K562 (cell line): ENCODE measurements around the gene SRPK1. TPM values are rescaled to one million over a fixed set of nuclear protein-coding genes. Genes with fewer than 3 reads are reported as not detected.

Experiments
- ATAC-seq: fragments of 200-7000 bp; cut with Tn5 transposase; 3 replicates; pipeline ENCODE4 v1.9.1; 2020; ENCODE audit warnings: moderate library complexity
- BruUV-seq: library from RNA; stranded (reverse); fragments of 400-500 nt; replicated peaks from 2 replicates; lab custom pipeline; 2021; lab: Mats Ljungman, UMichigan
- CTCF ChIA-PET: fragments of 300-600 bp; formaldehyde crosslinking; extraction: SDS; loops from one replicate; lab custom pipeline; 2021; ENCODE audit warnings: low intra/inter-chr PET ratio; lab: Yijun Ruan, JAX
- POLR2A ChIA-PET: fragments of 300-600, 350-650 bp; sonication (Branson Sonifier 250); formaldehyde crosslinking; extraction: SDS; loops from one replicate; lab custom pipeline; 2021; ENCODE audit warnings: antibody characterized with exemption, inconsistent platforms; lab: Yijun Ruan, JAX
- DNase-seq, 4 experiments: peaks; one replicate each; pipeline versions ENCODE4 v3.0.0 to v3.0.0-alpha.2; 2011 to 2018; ENCODE audit warnings: low spot score in 3 of 4, mixed read lengths in 3 of 4; ENCODE audit errors: extremely low read depth in 1 of 4
- FAIRE-seq: peaks from 2 replicates; lab custom pipeline; 2011; peaks lifted over from hg19 to GRCh38; lab: Jason Lieb, UNC
- H2AFZ ChIP-seq: 2 replicates; pipeline ENCODE4 v1.6.0; 2011; ENCODE audit warnings: low read depth, low read length, control low read depth, inconsistent platforms
- H3K27ac ChIP-seq: fragments of 200-600 bp; 3 replicates; pipeline ENCODE4 v1.8.0; 2011; ENCODE audit warnings: low read depth, mild to moderate bottlenecking, control low read depth, inconsistent platforms, low read length, moderate library complexity, mixed read lengths; ENCODE audit errors: extremely low read depth
- H3K27me3 ChIP-seq, 2 experiments: fragments of 300-600 bp in 1 of 2; 2 replicates in 1 of 2; 3 replicates in 1 of 2; pipeline versions ENCODE4 v1.6.0 to v1.8.0; 2011; ENCODE audit warnings: inconsistent platforms in 2 of 2, low read length in 2 of 2, mild to moderate bottlenecking in 1 of 2, mixed read lengths in 1 of 2, moderate library complexity in 1 of 2; ENCODE audit not compliant: control insufficient read depth in 2 of 2, insufficient read depth in 2 of 2
- H3K36me3 ChIP-seq: fragments of 300-600 bp; 3 replicates; pipeline ENCODE4 v1.8.0; 2011; ENCODE audit warnings: mild to moderate bottlenecking, low read length, inconsistent platforms; ENCODE audit not compliant: control insufficient read depth, insufficient read depth
- H3K4me1 ChIP-seq, 2 experiments: fragments of 200-600 bp in 1 of 2; replicated peaks in 1 of 2; 2 replicates in 1 of 2; 3 replicates in 1 of 2; pipeline versions ENCODE4 v1.5.1 to v1.8.0; 2011; ENCODE audit warnings: inconsistent platforms in 2 of 2, low read length in 2 of 2, mild to moderate bottlenecking in 1 of 2, mixed read lengths in 1 of 2, moderate library complexity in 1 of 2; ENCODE audit not compliant: control insufficient read depth in 2 of 2, insufficient read depth in 2 of 2
- H3K4me2 ChIP-seq: 2 replicates; pipeline ENCODE4 v1.6.1; 2011; ENCODE audit warnings: low read length, control low read depth, inconsistent platforms, mixed read lengths; ENCODE audit not compliant: insufficient read depth
- H3K4me3 ChIP-seq: fragments of 200-600 bp; sonication (generic), shearing (Covaris generic); 2 replicates; pipeline ENCODE4 v1.5.1; 2016; ENCODE audit warnings: control low read depth, inconsistent platforms
- H3K79me2 ChIP-seq: fragments of 200-600 bp; 3 replicates; pipeline ENCODE4 v1.8.0; 2011; ENCODE audit warnings: low read length, inconsistent platforms; ENCODE audit not compliant: control insufficient read depth, insufficient read depth
- H3K9ac ChIP-seq, 2 experiments: 2 replicates each; pipeline versions ENCODE4 v1.6.0 to v1.6.1; 2011; ENCODE audit warnings: low read depth in 2 of 2, low read length in 2 of 2, control low read depth in 1 of 2, inconsistent platforms in 1 of 2, mild to moderate bottlenecking in 1 of 2, mixed read lengths in 1 of 2; ENCODE audit not compliant: insufficient read depth in 1 of 2
- H3K9me1 ChIP-seq: one replicate; pipeline ENCODE4 v1.6.0; 2011; ENCODE audit warnings: inconsistent platforms, mild to moderate bottlenecking, low read length, moderate library complexity; ENCODE audit not compliant: control insufficient read depth, insufficient read depth
- H3K9me3 ChIP-seq: replicated peaks from 2 replicates; pipeline ENCODE4 v1.5.1; 2011; ENCODE audit warnings: low read depth, low read length, inconsistent platforms; ENCODE audit not compliant: control insufficient read depth, insufficient read depth
- H4K20me1 ChIP-seq: replicated peaks from 2 replicates; pipeline ENCODE4 v1.6.1; 2011; ENCODE audit warnings: low read length, inconsistent platforms, mixed read lengths; ENCODE audit not compliant: control insufficient read depth, insufficient read depth
- AFF1 ChIP-seq, 2 experiments: fragments of 450-650 bp; IDR thresholded peaks; 2 replicates each; pipeline ENCODE4 v1.6.1; 2018; ENCODE audit warnings: mild to moderate bottlenecking in 2 of 2, low read depth in 1 of 2; ENCODE audit not compliant: partially characterized antibody in 2 of 2
- CHD1 ChIP-seq: fragments of 200-600 bp; sonication (generic); IDR thresholded peaks from one replicate; pipeline ENCODE4 v1.6.1; 2012; ENCODE audit warnings: mild to moderate bottlenecking, moderate library complexity, low read length, inconsistent platforms
- EP400 ChIP-seq: fragments of 450-650 bp; IDR thresholded peaks from 2 replicates; pipeline ENCODE4 v1.6.1; 2017; ENCODE audit warnings: antibody characterized with exemption, mild to moderate bottlenecking, moderate library complexity
- HMGXB4 ChIP-seq: sonication (generic); formaldehyde crosslinking; IDR thresholded peaks from 2 replicates; pipeline ENCODE4 v1.8.1; 2023; ENCODE audit warnings: mild to moderate bottlenecking, missing genetic modification reagents
- NCOA2 ChIP-seq, 2 experiments: fragments of 450-650 bp; IDR thresholded peaks; 2 replicates each; pipeline ENCODE4 v1.6.1; 2018; ENCODE audit warnings: mild to moderate bottlenecking in 2 of 2, moderate library complexity in 1 of 2; ENCODE audit not compliant: partially characterized antibody in 2 of 2
- TCF15 ChIP-seq: fragments of 250-450 bp; sonication (Bioruptor Pico); IDR thresholded peaks from 2 replicates; pipeline ENCODE4 v1.8.0; 2022; ENCODE audit warnings: moderate library complexity, mild to moderate bottlenecking, inconsistent platforms
- TEAD4 ChIP-seq, 2 experiments: sonication (generic) in 1 of 2; formaldehyde crosslinking in 1 of 2; IDR thresholded peaks; 2 replicates each; pipeline versions ENCODE4 v1.6.1 to v1.8.0; 2012 to 2022; ENCODE audit warnings: borderline replicate concordance in 1 of 2, inconsistent platforms in 1 of 2, low read length in 1 of 2, mild to moderate bottlenecking in 1 of 2, missing genetic modification reagents in 1 of 2
- ZFP30 ChIP-seq: fragments of 250-450 bp; sonication (Bioruptor Pico); IDR thresholded peaks from 2 replicates; pipeline ENCODE4 v1.8.0; 2022; ENCODE audit warnings: moderate library complexity, mild to moderate bottlenecking, inconsistent platforms, borderline replicate concordance
- ZNF143 ChIP-seq: sonication (generic); formaldehyde crosslinking; IDR thresholded peaks from 2 replicates; pipeline ENCODE4 v1.9.0; 2022; ENCODE audit warnings: mild to moderate bottlenecking, missing genetic modification reagents
- ZNF316 ChIP-seq: fragments of 450-650 bp; IDR thresholded peaks from 2 replicates; pipeline ENCODE4 v1.6.1; 2016
- ZNF41 ChIP-seq: fragments of 250-450 bp; sonication (Bioruptor Pico); conservative IDR thresholded peaks from 2 replicates; pipeline ENCODE4 v1.4.0; 2020; ENCODE audit warnings: mild to moderate bottlenecking
- WGBS: fragments of 100-300 bp; shearing (Covaris generic); methylation state at CpG from one replicate; pipeline ENCODE4 v1.1.6; 2016; ENCODE audit warnings: low coverage, mixed read lengths; ENCODE audit not compliant: insufficient coverage; ENCODE audit errors: missing lambda C conversion rate; 5-methylcytosine and 5-hydroxymethylcytosine counted together
- in situ Hi-C: fragments of 300-500 bp; cut with MboI; formaldehyde crosslinking; loops from 4 replicates; pipeline ENCODE4 v1.15.0; 2018; ENCODE audit warnings: inconsistent platforms, mixed read lengths
- intact Hi-C: fragments of 100-400 bp; cut with micrococcal nuclease; formaldehyde crosslinking; loops from 2 replicates; pipeline ENCODE4 v1.14.2; 2022
- polyA plus RNA-seq, 8 experiments: library from polyadenylated mRNA; depleted of rRNA in 4 of 8; stranded (reverse) in 5 of 8; unstranded in 3 of 8; fragments of >200 nt; fragmentation: Nextera tagmentation in 2 of 8; fragmentation: Illumina TruSeq in 1 of 8; extraction: Ambion mirVana in 2 of 8; extraction: Trizol in 1 of 8; gene quantifications; 2 replicates each; pipeline versions ENCODE4 v1.2.1 to v1.2.3, GENCODE V29; 2011 to 2014; ENCODE audit warnings: inconsistent platforms in 1 of 8, missing spikeins in 1 of 8
- total RNA-seq, 7 experiments: library from RNA; depleted of rRNA in 6 of 7; stranded (reverse); fragments of >200 nt in 6 of 7; fragmentation: Illumina TruSeq in 2 of 7; extraction: Trizol in 2 of 7; gene quantifications; 2 replicates each; pipeline versions ENCODE4 v1.2.1 to v1.2.3, GENCODE V29; 2011 to 2021; ENCODE audit warnings: low replicate concordance in 1 of 7
- TF ChIP-seq, protein P1 (sequence below): fragments of 200-400 bp; formaldehyde crosslinking; IDR thresholded peaks from 2 replicates; pipeline ENCODE4 v1.6.1; 2017; ENCODE audit warnings: mild to moderate bottlenecking, low read depth, low read length, moderate library complexity

Gene SRPK1
- total and polyA plus RNA-seq, 9 of the 15 experiments (the other 6 are each of a cell fraction or from before 2014, with no cell fraction given): 99.6 to 185 (median 159) TPM

- TF ChIP-seq ZNF316 (no peak), CHD1 (no peak), AFF1 (IDR thresholded peaks at IDR 0.05; ENCODE audit: low read depth in 1 of 2, partially characterized antibody in 2 of 2) (no peak), TCF15 (no peak)
Measured at GRCh38 chr6:35876902-35877301, 44.0 kb downstream of the SRPK1 start (continued).

DNA sequence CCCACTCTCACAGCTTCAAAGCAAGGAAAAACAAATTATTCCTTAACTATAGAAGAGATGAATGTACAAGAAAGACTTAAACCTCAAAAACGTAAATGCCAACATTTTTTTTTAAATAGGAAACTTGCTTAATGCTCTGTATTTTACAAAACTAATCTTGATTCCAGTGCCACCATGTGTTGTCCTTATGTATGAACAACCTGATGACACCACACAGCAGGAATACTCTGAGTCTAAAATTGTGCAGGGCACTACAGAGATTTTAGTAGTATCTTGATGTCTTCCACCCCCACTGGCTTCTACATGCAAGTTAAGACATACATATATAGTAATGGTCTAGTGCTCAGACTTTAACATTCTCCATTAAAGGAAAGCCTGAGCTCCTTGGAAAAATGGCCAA lies 46.2 kb downstream of the SRPK1 start:
- Histone ChIP-seq H3K9ac (no peak overlapping the region), H3K9me1 (no peaks in the 10 kb centered on the region), H3K4me1 (no peaks in the 10 kb centered on the region), H3K4me3 (no peak overlapping the region), H3K4me2 (no peak overlapping the region), H4K20me1 (no peaks in the 10 kb centered on the region), H3K36me3 (peaks cover 92% of the 10 kb centered on the region), H2AFZ (no peak overlapping the region), H3K79me2 (no peaks in the 10 kb centered on the region; the same call in 2 of the 3 replicates), H3K27ac (no peak overlapping the region), H3K27me3 (no peaks in the 10 kb centered on the region), H3K9me3 (no peaks in the 10 kb centered on the region)
- no TSS peak for BruUV-seq
- WGBS: 62% methylated on average over 1 of the region's 1 CpG
- in situ Hi-C loops (no loop called here), intact Hi-C loops (no loop called here)
- no peak for DNase-seq
- FAIRE-seq: no peak
- CTCF ChIA-PET: no interaction called here
- no peak for ATAC-seq
- POLR2A ChIA-PET: interaction anchor here (0.6 to 2.4 kb wide), 3 partner anchors 9 to 19 kb away, joined by 3 to 10 read pairs (median 4); no protein-coding TSS in a partner anchor
- TF ChIP-seq EP400 (no peak), ZNF41 (no peak), ZFP30 (CRISPR knock-in tag) (no peak), NCOA2 (IDR thresholded peaks at IDR 0.05; ENCODE audit: partially characterized antibody in 2 of 2) (no peak), HMGXB4 (CRISPR knock-in tag) (no peak), ZNF143 (CRISPR knock-in tag) (no peak), TEAD4 (IDR thresholded peaks at IDR 0.05; ENCODE audit: low read length) (no peak), TEAD4 (CRISPR knock-in tag; IDR thresholded peaks at IDR 0.05; ENCODE audit: borderline replicate concordance) (no peak)
- TF ChIP-seq, protein P1, sequence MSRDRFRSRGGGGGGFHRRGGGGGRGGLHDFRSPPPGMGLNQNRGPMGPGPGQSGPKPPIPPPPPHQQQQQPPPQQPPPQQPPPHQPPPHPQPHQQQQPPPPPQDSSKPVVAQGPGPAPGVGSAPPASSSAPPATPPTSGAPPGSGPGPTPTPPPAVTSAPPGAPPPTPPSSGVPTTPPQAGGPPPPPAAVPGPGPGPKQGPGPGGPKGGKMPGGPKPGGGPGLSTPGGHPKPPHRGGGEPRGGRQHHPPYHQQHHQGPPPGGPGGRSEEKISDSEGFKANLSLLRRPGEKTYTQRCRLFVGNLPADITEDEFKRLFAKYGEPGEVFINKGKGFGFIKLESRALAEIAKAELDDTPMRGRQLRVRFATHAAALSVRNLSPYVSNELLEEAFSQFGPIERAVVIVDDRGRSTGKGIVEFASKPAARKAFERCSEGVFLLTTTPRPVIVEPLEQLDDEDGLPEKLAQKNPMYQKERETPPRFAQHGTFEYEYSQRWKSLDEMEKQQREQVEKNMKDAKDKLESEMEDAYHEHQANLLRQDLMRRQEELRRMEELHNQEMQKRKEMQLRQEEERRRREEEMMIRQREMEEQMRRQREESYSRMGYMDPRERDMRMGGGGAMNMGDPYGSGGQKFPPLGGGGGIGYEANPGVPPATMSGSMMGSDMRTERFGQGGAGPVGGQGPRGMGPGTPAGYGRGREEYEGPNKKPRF: no peak
